Measurements from ENCODE around the gene MPHOSPH10. TPM values are rescaled to one million over a fixed set of nuclear protein-coding genes. Genes with fewer than 3 reads are reported as not detected.

The MPHOSPH10 gene
- total and polyA plus RNA-seq, 2 of the 13 experiments (the other 11 are each of a cell fraction or from before 2014, with no cell fraction given) = 37.8 to 137 TPM

- no peak for TF ChIP-seq ZMYM3 (CRISPR knock-in tag; IDR thresholded peaks at IDR 0.05)
- no peak for TF ChIP-seq SP140L (CRISPR knock-in tag; IDR thresholded peaks at IDR 0.05; ENCODE audit: borderline replicate concordance)
- TF ChIP-seq ZNF879 (CRISPR knock-in tag; IDR thresholded peaks at IDR 0.05) = 0 out of 2 replicates have a peak, but pooled peaks have one; percentile 20
- no peak for TF ChIP-seq ZSCAN25 (CRISPR knock-in tag; IDR thresholded peaks at IDR 0.05)
- TF ChIP-seq ZNF704 (CRISPR knock-in tag; IDR thresholded peaks at IDR 0.05; ENCODE audit: borderline replicate concordance) = no peak
- no peak for TF ChIP-seq ZBTB10 (CRISPR knock-in tag; IDR thresholded peaks at IDR 0.05; ENCODE audit: borderline replicate concordance)
- TF ChIP-seq FOXA1 (IDR thresholded peaks at IDR 0.05) = no peak
- no peak for TF ChIP-seq FOXA1 (CRISPR knock-in tag; IDR thresholded peaks at IDR 0.05)
- TF ChIP-seq DR1 (CRISPR knock-in tag; IDR thresholded peaks at IDR 0.05) = no peak
- TF ChIP-seq ZUFSP (CRISPR knock-in tag; IDR thresholded peaks at IDR 0.05; ENCODE audit: borderline replicate concordance) = no peak
- no peak for TF ChIP-seq ZNF367 (CRISPR knock-in tag; IDR thresholded peaks at IDR 0.05; ENCODE audit: borderline replicate concordance)
- peak; percentile 14; the same call in 1 of the 2 replicates for TF ChIP-seq ZMAT3 (CRISPR knock-in tag; conservative IDR thresholded peaks at IDR 0.05)
- no peak for TF ChIP-seq ARNT (IDR thresholded peaks at IDR 0.05)
- no peak for TF ChIP-seq ZNF788 (CRISPR knock-in tag; IDR thresholded peaks at IDR 0.05; ENCODE audit: borderline replicate concordance)
- 0 out of 2 replicates have a peak, but pooled peaks have one; percentile 2 for TF ChIP-seq HOXA7 (CRISPR knock-in tag; IDR thresholded peaks at IDR 0.05)
- no peak for TF ChIP-seq ZNF597 (CRISPR knock-in tag; IDR thresholded peaks at IDR 0.05)
- TF ChIP-seq FLYWCH1 (CRISPR knock-in tag; IDR thresholded peaks at IDR 0.05) = no peak
- no peak for TF ChIP-seq ZNF160 (CRISPR knock-in tag; IDR thresholded peaks at IDR 0.05)
- peak; percentile 24 for TF ChIP-seq ZNF18 (CRISPR knock-in tag; IDR thresholded peaks at IDR 0.05; ENCODE audit: insufficient replicate concordance)
- TF ChIP-seq ZNF558 (CRISPR knock-in tag; IDR thresholded peaks at IDR 0.05; ENCODE audit: borderline replicate concordance) = peak; percentile 14; the same call in 1 of the 2 replicates
Observed at GRCh38 chr2:71129114-71129901, 1.1 kb upstream of the MPHOSPH10 start (continued).
